ENCODE results near the gene RPL27. TPM values are rescaled to one million over a fixed set of nuclear protein-coding genes. Genes with fewer than 3 reads are reported as not detected.
A peak's percentile ranks its signal among the peaks of the same experiment; 100 is the strongest.

The RPL27 gene
- total and polyA plus RNA-seq, 2 donors (not counting 1 experiment from before 2014, with no cell fraction given) = 902 to 3,346 TPM

DNA sequence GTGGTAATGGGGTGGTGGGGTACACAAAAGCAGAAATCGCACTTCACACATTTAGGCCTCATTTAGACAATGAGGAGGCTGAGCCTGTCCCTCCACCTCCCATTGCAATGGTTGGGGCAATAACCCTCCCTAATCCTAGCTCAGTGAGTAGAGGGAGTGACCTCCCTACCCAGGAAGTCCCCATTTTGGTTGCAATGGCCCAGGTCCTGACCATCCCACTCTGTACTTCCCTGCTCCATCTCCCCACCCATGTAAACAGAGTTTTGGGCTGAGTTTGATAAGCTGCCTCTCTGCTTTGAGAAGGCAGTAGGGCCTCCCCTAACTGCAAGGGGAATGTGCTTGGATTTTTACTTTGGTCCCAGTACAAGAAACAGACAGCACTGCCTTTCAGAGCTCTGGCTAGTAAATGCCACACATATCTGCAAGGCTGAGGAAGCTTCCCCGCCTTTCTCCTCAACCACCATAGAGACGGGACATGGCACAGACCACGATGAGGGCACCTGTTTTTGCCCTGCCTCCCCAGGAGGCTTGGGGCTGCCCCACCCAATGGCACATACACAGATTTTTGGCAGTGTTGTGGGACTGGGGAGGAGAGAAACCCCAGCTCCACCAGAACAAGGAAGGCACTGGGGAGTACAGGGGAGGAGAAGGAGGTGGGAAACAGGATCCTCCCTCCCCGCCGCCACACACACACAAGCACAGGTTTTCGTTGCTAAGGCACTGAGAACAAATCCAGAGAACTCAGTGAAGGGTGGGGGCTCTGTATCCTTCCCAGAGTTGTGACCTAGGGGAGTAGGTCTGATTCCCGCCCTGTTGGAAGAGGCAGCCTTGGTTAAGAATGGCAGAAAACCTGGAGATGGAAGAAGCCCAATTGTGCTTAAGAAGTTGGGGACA lies 16.7 kb downstream of the RPL27 start:
- Histone ChIP-seq H3K79me2 (ENCODE audit: control insufficient read depth, insufficient read depth, low read length) (peaks cover 14% of the 10 kb centered on the region), H3K9me3 (ENCODE audit: control insufficient read depth, insufficient read depth, low read depth, low read length) (no peaks in the 10 kb centered on the region), H2AFZ (ENCODE audit: low read length) (no peak overlapping the region), H4K20me1 (ENCODE audit: control insufficient read depth, extremely low read depth, insufficient read depth, low read length) (no peaks in the 10 kb centered on the region), H3K27me3 (ENCODE audit: control insufficient read depth, insufficient read depth, low read length) (no peaks in the 10 kb centered on the region), H3K9ac (ENCODE audit: insufficient read depth, low read length) (no peak overlapping the region), H3K4me3 (replicated peaks in 1 of 4; ENCODE audit: control extremely low read depth in 1 of 4, insufficient read depth in 1 of 4, low read depth in 3 of 4, low read length in 4 of 4) (no peak overlapping the region), H3K36me3 (ENCODE audit: control insufficient read depth, insufficient read depth, low read length) (peaks cover 19% of the 10 kb centered on the region), H3K4me1 (ENCODE audit: control insufficient read depth, extremely low read depth, insufficient read depth, low read length) (peaks cover 6% of the 10 kb centered on the region), H3K27ac (ENCODE audit: insufficient read depth, low read length) (no peak overlapping the region), H3K4me2 (ENCODE audit: extremely low read depth, insufficient read depth, low read length) (no peak overlapping the region)
- TF ChIP-seq, protein P1, sequence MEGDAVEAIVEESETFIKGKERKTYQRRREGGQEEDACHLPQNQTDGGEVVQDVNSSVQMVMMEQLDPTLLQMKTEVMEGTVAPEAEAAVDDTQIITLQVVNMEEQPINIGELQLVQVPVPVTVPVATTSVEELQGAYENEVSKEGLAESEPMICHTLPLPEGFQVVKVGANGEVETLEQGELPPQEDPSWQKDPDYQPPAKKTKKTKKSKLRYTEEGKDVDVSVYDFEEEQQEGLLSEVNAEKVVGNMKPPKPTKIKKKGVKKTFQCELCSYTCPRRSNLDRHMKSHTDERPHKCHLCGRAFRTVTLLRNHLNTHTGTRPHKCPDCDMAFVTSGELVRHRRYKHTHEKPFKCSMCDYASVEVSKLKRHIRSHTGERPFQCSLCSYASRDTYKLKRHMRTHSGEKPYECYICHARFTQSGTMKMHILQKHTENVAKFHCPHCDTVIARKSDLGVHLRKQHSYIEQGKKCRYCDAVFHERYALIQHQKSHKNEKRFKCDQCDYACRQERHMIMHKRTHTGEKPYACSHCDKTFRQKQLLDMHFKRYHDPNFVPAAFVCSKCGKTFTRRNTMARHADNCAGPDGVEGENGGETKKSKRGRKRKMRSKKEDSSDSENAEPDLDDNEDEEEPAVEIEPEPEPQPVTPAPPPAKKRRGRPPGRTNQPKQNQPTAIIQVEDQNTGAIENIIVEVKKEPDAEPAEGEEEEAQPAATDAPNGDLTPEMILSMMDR (conservative IDR thresholded peaks at IDR 0.05 in 1 of 2, IDR thresholded peaks at IDR 0.05 in 1 of 2; ENCODE audit: low read depth in 1 of 2, low read length in 2 of 2) = no peak
- TF ChIP-seq EZH2 (IDR thresholded peaks at IDR 0.05; ENCODE audit: low read length, missing control alignments) = no peak
- no peak for DNase-seq (ENCODE audit: low read depth in 2 of 2)

DNA sequence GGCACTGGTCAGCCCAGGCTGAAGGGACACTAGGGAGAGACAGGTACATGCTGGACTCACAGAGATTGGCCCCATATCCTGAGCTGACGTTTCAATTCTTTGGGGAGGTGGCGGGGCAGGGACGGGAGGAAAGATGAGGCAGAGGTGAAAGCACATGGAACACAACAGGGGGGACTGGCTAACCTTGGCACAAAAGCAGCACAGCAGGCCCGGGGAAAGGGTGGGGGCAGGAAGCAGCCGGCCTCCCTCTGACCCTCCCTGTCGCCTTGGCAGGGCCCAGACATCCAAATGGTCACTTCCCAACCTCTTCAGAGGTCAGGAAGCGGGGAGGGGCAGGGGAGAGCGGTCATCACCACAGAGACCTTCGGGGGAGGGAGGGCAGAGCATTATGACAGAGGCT lies 17.4 kb downstream of the RPL27 start:
- Histone ChIP-seq H3K27ac (ENCODE audit: insufficient read depth, low read length) (no peak overlapping the region), H3K4me2 (ENCODE audit: extremely low read depth, insufficient read depth, low read length) (no peak overlapping the region), H3K4me3 (replicated peaks in 1 of 4; ENCODE audit: control extremely low read depth in 1 of 4, insufficient read depth in 1 of 4, low read depth in 3 of 4, low read length in 4 of 4) (no peak overlapping the region), H3K27me3 (ENCODE audit: control insufficient read depth, insufficient read depth, low read length) (no peaks in the 10 kb centered on the region), H3K4me1 (ENCODE audit: control insufficient read depth, extremely low read depth, insufficient read depth, low read length) (peaks cover 10% of the 10 kb centered on the region), H3K9me3 (ENCODE audit: control insufficient read depth, insufficient read depth, low read depth, low read length) (no peaks in the 10 kb centered on the region), H3K79me2 (ENCODE audit: control insufficient read depth, insufficient read depth, low read length) (peaks cover 20% of the 10 kb centered on the region), H2AFZ (ENCODE audit: low read length) (no peak overlapping the region), H3K9ac (ENCODE audit: insufficient read depth, low read length) (no peak overlapping the region), H4K20me1 (ENCODE audit: control insufficient read depth, extremely low read depth, insufficient read depth, low read length) (no peaks in the 10 kb centered on the region), H3K36me3 (ENCODE audit: control insufficient read depth, insufficient read depth, low read length) (peaks cover 19% of the 10 kb centered on the region)
- TF ChIP-seq, protein P1 (conservative IDR thresholded peaks at IDR 0.05 in 1 of 2, IDR thresholded peaks at IDR 0.05 in 1 of 2; ENCODE audit: low read depth in 1 of 2, low read length in 2 of 2) = no peak
- TF ChIP-seq EZH2 (IDR thresholded peaks at IDR 0.05; ENCODE audit: low read length, missing control alignments) = no peak
- DNase-seq (ENCODE audit: low read depth in 2 of 2) = peak in 1 of 2 donors; percentile 25

DNA sequence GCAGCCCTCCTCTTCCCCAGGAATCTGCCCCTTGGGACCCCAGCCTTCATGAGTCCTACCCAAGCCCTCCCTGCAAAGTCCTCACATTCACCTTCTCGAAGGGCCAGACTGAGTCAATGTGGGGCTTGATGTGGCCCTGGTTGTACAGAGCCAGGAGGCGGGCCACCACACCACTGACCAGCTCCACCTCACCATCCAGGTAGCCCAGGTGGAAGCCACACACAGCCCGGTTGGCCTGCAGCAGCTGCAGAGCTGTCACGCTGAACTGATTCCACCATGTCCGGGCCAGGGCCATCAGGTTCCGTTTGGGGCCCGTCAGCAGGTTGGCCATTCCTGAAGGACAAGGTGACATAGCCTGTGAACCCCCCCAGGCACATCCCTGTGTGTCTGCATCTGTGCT lies 18.0 kb downstream of the RPL27 start:
- Histone ChIP-seq H2AFZ (ENCODE audit: low read length) (no peak overlapping the region), H3K27me3 (ENCODE audit: control insufficient read depth, insufficient read depth, low read length) (no peaks in the 10 kb centered on the region), H3K9me3 (ENCODE audit: control insufficient read depth, insufficient read depth, low read depth, low read length) (no peaks in the 10 kb centered on the region), H3K27ac (ENCODE audit: insufficient read depth, low read length) (no peak overlapping the region), H4K20me1 (ENCODE audit: control insufficient read depth, extremely low read depth, insufficient read depth, low read length) (no peaks in the 10 kb centered on the region), H3K4me2 (ENCODE audit: extremely low read depth, insufficient read depth, low read length) (no peak overlapping the region), H3K36me3 (ENCODE audit: control insufficient read depth, insufficient read depth, low read length) (peaks cover 19% of the 10 kb centered on the region), H3K4me3 (replicated peaks in 1 of 4; ENCODE audit: control extremely low read depth in 1 of 4, insufficient read depth in 1 of 4, low read depth in 3 of 4, low read length in 4 of 4) (no peak overlapping the region), H3K4me1 (ENCODE audit: control insufficient read depth, extremely low read depth, insufficient read depth, low read length) (peaks cover 13% of the 10 kb centered on the region), H3K9ac (ENCODE audit: insufficient read depth, low read length) (no peak overlapping the region), H3K79me2 (ENCODE audit: control insufficient read depth, insufficient read depth, low read length) (peaks cover 24% of the 10 kb centered on the region)
- no peak for TF ChIP-seq EZH2 (IDR thresholded peaks at IDR 0.05; ENCODE audit: low read length, missing control alignments)
- TF ChIP-seq, protein P1 (conservative IDR thresholded peaks at IDR 0.05 in 1 of 2, IDR thresholded peaks at IDR 0.05 in 1 of 2; ENCODE audit: low read depth in 1 of 2, low read length in 2 of 2) = no peak
- DNase-seq (ENCODE audit: low read depth in 2 of 2) = no peak
